Muscle layer of colon (tissue), 2 donors: Measurements from ENCODE around the gene VEZT.

Experiments used
- H3K27ac ChIP-seq: one replicate; pipeline ENCODE4 v1.7.0; 2013; ENCODE audit warnings: low read depth, mild to moderate bottlenecking, low read length, moderate library complexity
- H3K27me3 ChIP-seq, 2 donors: one replicate each; pipeline ENCODE4 v1.7.0; 2013; ENCODE audit warnings: low read length in 2 of 2, mild to moderate bottlenecking in 2 of 2; ENCODE audit not compliant: insufficient read depth in 2 of 2, control insufficient read depth in 1 of 2
- H3K36me3 ChIP-seq: one replicate; pipeline ENCODE4 v1.7.0; 2013; ENCODE audit warnings: mild to moderate bottlenecking, low read length; ENCODE audit not compliant: insufficient read depth
- H3K4me1 ChIP-seq: one replicate; pipeline ENCODE4 v1.7.0; 2013; ENCODE audit warnings: mild to moderate bottlenecking, low read length; ENCODE audit not compliant: insufficient read depth
- H3K4me3 ChIP-seq, 2 donors: one replicate each; pipeline ENCODE4 v1.7.0; 2013; ENCODE audit warnings: low read length in 2 of 2, low read depth in 1 of 2, mild to moderate bottlenecking in 1 of 2, moderate library complexity in 1 of 2
- H3K9ac ChIP-seq: one replicate; pipeline ENCODE4 v1.7.0; 2013; ENCODE audit warnings: low read length
- H3K9me3 ChIP-seq: one replicate; pipeline ENCODE4 v1.7.0; 2013; ENCODE audit warnings: mild to moderate bottlenecking, low read length
- donor health status: abdominal sarcoma.
- donor health status: Adenocarcinoma of cecum.

VEZT gene

DNA sequence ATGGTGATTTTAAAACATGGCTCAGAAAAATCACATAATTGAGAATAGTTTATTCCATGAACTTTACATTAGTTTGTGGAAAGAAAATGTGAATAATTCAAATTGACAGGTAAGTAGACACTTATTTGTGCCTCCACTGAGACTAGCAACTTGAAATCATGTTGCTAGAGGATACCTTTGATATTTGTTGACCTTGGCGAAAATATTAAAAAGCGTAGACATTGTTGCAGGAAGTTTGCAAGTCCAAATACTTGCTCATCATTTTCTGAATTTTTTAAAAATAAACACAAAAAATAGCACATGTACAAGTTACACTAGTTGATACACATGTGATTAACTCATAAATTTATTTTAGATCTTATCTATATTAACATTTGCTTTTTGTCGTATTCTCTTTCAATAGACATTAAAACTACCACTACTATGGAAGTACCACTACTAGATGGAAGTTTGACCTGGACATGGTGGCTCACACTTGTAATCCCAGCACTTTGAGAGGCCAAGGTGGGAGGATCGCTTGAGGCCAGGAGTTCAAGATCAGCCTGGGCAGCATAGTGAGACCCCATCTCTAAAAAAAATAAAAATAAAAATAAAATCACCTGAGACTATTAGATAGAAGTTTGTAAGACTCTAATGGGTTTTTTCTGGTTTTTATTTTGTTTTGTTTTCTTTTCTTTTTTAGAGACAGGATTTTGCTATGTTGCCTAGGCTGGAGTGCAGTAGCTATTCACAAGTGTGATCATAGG lies 24.3 kb downstream of the VEZT start:
- Histone ChIP-seq H3K27me3 (no peaks in the 10 kb centered on the region), H3K36me3 (no peaks in the 10 kb centered on the region), H3K27ac (no peak overlapping the region), H3K9ac (no peak overlapping the region), H3K4me3 (no peak overlapping the region), H3K9me3 (no peaks in the 10 kb centered on the region), H3K4me1 (peaks cover 17% of the 10 kb centered on the region)

DNA sequence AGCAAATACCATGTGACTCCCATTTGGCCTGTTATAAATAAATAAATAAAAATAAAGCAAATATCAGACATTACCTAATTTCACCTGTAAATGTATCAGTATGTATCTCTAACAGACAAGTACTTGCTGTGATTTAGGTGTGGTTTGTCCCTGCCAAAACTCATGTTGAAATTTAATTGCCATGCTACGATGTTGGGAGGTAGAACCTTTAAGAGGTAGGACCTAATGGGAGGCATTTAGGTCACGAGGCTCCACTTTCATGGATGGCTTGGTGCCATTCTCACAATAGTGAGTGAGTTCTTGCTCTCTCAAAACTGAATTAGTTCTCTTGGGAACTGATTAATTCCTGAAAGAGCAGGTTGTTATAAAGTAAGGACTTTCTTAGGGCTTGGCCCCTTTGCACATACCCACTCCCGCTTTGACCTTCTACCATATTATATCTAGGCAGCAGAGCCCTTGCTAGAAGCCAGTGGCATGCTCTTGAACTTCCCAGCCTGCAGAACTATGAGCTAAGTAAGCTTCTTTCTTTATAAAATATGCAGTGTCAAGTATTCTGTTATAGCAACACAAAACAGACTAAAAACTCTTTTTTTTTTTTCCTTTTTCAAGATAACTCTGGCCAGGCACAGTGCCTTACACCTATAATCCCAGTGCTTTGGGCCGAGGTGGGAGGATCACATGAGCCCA lies 26.0 kb downstream of the VEZT start:
- Histone ChIP-seq H3K36me3 (no peaks in the 10 kb centered on the region), H3K4me3 (no peak overlapping the region), H3K4me1 (peaks cover 24% of the 10 kb centered on the region), H3K27ac (no peak overlapping the region), H3K27me3 (no peaks in the 10 kb centered on the region), H3K9me3 (no peaks in the 10 kb centered on the region), H3K9ac (no peak overlapping the region)

DNA sequence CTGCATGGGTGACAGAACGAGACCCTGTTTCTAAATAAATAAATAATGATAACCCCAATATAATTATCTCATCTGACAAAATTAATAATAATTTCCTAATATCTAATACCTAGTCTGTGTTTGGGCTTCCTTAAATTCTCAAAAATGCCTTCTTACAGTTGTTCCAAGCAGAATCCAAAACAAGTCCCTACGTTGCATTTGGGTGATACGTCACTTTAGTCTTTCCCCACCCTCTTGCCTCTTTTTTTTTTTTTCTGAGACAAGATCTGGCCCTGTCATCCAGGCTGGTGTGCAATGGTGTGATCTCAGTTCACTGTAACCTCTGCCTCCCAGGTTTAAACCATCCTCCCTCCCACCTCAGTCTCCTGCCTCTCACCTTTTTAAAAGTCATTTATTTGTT lies 26.7 kb downstream of the VEZT start:
- peaks cover 30% of the 10 kb centered on the region for H3K4me1 ChIP-seq
- H3K4me3 ChIP-seq: no peak overlapping the region
- H3K36me3 ChIP-seq: no peaks in the 10 kb centered on the region
- H3K27me3 ChIP-seq: no peaks in the 10 kb centered on the region
- H3K27ac ChIP-seq: no peak overlapping the region
- H3K9me3 ChIP-seq: no peaks in the 10 kb centered on the region
- H3K9ac ChIP-seq: no peak overlapping the region

DNA sequence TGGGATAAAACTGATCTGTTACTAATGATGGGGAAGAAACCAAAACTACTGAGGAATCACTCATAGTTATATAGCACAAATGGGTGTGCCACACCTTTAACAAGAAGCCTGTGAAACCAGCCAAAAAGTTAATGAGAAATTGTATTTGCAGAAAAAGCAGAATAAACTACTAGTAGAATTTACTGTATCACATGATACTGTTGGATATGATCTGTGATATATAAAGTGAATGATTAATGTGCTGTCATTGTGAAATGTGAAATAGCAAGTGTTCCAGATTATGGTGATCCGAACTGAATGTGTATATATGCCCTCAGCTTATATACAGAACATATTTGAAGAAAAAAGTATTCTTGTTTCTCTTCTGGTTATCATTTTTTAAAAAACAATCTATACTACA lies 30.5 kb downstream of the VEZT start:
- H3K4me1 ChIP-seq: peaks cover 47% of the 10 kb centered on the region
- no peak overlapping the region for H3K4me3 ChIP-seq
- no peaks in the 10 kb centered on the region for H3K9me3 ChIP-seq
- no peak overlapping the region for H3K27ac ChIP-seq
- no peaks in the 10 kb centered on the region for H3K36me3 ChIP-seq
- H3K27me3 ChIP-seq: no peaks in the 10 kb centered on the region
- H3K9ac ChIP-seq: no peak overlapping the region

DNA sequence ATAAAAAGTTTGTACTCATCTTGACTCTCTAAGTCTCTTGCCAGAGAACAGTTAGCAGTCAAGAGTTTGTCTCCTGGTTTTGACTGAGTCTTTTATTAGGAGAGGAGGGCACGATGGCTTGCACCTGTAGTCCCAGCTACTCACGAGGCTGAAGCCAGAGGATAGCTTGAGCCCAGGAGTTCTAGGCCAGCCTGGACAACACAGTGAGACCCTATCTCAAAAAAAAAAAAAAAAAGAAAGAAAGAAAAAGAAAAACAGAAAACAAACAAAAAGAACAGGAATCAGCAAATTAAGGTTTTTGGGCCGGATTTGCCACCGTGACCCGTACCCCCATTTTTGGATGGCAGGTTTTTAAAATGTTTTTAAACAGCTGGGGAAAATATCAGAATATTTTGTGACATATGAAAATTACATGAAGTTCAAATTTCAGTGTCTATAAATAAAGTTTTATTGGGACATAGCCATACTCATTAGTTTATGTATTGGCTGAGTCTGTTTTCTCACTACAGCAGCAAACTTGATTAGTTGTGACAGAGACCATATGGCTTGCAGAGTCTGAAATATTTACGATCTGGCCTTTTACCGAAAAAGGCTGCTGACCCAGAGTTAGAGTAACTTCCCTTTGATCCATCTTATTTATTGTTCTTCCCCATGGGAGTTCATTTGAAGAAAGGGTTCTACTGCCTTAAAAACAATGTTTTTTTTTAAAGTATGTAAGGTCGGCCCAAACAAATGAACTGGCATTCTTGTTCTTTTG lies 31.2 kb downstream of the VEZT start:
- Histone ChIP-seq H3K9ac (no peak overlapping the region), H3K36me3 (no peaks in the 10 kb centered on the region), H3K27me3 (no peaks in the 10 kb centered on the region), H3K9me3 (no peaks in the 10 kb centered on the region), H3K27ac (no peak overlapping the region), H3K4me3 (no peak overlapping the region), H3K4me1 (peaks cover 52% of the 10 kb centered on the region)

DNA sequence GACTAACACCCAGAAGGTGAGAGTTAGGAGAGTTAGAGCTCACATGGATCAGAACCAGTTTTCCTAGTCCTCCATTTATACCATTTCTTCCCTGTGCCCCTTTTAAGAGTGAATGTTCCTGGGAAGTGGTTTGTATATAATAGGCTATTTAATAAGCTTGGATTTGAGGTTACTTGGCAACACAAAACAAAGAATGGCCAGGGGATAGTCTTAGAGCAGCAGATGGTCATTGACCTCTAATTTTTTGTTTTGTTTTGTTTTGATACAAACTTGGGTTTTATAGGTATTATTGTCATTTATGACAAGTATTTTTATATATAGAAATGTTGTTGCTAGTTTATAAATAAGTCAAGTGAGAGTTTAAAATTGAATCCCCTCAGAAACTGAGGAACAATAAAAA lies 35.8 kb downstream of the VEZT start:
- no peaks in the 10 kb centered on the region for H3K9me3 ChIP-seq
- peaks cover 28% of the 10 kb centered on the region for H3K36me3 ChIP-seq
- no peaks in the 10 kb centered on the region for H3K27me3 ChIP-seq
- H3K27ac ChIP-seq: no peak overlapping the region
- H3K4me3 ChIP-seq: no peak overlapping the region
- no peak overlapping the region for H3K9ac ChIP-seq
- peaks cover 33% of the 10 kb centered on the region for H3K4me1 ChIP-seq

DNA sequence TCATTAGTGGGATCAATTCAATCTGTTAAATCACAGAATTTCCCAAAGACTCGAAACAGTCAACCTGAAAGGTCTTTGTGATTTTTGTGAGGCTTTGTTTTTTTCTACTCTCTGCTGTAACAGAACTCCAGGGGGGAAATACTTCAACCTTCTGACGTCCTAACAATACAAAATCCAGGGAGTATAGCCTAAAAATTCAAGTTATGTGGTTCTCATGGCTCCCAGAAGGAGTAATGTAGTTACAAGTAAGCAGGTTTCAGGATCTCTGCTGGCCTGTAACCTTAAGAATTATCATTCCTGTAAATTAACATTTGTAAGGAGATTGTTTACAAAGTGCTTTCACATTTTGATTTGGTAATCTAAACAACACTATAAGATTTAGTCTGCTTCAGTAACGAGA lies 39.9 kb downstream of the VEZT start:
- Histone ChIP-seq H3K9ac (no peak overlapping the region), H3K36me3 (peaks cover 28% of the 10 kb centered on the region), H3K27me3 (no peaks in the 10 kb centered on the region), H3K4me1 (peaks cover 9% of the 10 kb centered on the region), H3K4me3 (no peak overlapping the region), H3K9me3 (no peaks in the 10 kb centered on the region), H3K27ac (no peak overlapping the region)

DNA sequence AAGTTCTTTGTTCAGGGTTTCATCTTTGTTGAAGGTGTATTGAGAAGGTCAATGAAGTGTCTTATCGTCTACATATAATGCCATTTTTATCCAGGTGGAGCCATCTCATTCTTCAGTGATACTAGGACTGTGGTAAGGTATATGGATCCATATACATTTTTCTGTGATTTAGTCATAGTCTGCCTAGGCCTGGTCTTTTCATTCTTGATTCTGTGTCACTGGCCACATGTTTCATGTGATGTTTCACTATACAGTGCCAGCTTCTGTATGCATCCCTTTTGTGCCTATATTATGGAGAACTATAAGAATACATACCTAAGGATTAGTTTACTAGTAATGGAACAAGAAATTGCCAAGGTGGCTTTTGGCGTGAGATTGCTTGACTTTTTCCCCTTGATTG lies 40.5 kb downstream of the VEZT start:
- Histone ChIP-seq H3K4me3 (no peak overlapping the region), H3K27ac (no peak overlapping the region), H3K9me3 (no peaks in the 10 kb centered on the region), H3K9ac (no peak overlapping the region), H3K36me3 (peaks cover 32% of the 10 kb centered on the region), H3K4me1 (peaks cover 5% of the 10 kb centered on the region), H3K27me3 (no peaks in the 10 kb centered on the region)

DNA sequence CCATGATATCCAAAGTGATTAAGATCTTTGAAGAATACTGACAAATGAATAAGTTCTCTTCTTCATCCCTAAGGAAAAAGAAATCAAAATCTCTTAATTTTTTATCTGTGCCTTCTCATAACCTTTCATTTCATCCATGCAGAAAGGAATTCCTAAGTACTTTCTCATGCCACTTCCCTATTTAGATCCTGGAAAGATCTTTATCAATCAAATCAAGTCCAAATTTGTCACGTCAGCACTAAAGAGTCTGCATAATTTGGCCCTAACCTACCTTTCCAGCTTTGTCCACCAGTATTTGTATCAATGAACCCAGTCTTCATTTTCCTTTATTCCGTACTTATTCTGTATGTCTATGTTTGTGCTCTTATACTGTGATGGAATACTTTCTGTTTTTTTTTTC lies 41.2 kb downstream of the VEZT start:
- H3K27me3 ChIP-seq: no peaks in the 10 kb centered on the region
- no peak overlapping the region for H3K27ac ChIP-seq
- peaks cover 35% of the 10 kb centered on the region for H3K36me3 ChIP-seq
- H3K4me1 ChIP-seq: no peaks in the 10 kb centered on the region
- H3K4me3 ChIP-seq: no peak overlapping the region
- no peak overlapping the region for H3K9ac ChIP-seq
- no peaks in the 10 kb centered on the region for H3K9me3 ChIP-seq

DNA sequence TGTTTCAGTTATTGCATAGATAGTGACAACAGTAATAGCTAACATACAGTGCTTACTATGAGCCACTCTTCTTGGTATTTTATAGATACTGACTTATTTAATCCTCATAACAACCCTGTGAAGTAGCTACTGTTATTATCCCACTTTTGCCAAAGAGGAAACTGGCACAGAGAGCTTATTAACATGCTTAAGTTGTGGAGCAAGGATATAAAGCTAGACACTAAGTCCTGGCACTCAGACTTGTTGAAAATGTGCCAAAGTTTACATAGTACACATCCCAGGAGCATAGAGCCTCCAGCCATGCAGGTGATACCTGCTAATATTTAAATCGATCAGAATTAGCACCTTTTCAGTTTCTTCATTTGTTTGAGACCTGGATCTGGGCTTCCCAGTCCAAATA lies 41.8 kb downstream of the VEZT start:
- Histone ChIP-seq H3K27ac (no peak overlapping the region), H3K4me1 (no peaks in the 10 kb centered on the region), H3K27me3 (no peaks in the 10 kb centered on the region), H3K9me3 (no peaks in the 10 kb centered on the region), H3K9ac (no peak overlapping the region), H3K4me3 (no peak overlapping the region), H3K36me3 (peaks cover 35% of the 10 kb centered on the region)

DNA sequence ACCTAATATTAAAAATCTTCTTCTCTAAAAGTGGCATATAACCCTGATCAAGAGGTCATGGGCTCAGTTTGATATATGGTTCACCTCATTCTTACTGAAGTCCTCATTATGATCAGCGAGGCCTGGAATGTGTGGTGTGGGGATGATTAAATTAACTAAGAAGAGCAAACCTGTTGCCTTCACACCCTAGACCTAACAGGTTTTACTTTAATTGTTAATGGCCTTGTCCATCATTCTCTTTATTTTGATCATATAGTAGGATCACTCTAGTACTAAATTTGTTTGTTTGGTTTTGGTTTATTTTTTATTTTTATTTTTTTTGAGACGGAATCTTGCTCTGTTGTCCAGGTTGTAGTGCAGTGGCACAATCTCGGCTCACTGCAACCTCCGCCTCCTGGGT lies 43.5 kb downstream of the VEZT start:
- H3K4me1 ChIP-seq: no peaks in the 10 kb centered on the region
- H3K36me3 ChIP-seq: peaks cover 28% of the 10 kb centered on the region
- no peaks in the 10 kb centered on the region for H3K27me3 ChIP-seq

More for the DNA sequence above, 43.5 kb downstream of the VEZT start:
- Histone ChIP-seq H3K4me3 (no peak overlapping the region), H3K9me3 (no peaks in the 10 kb centered on the region), H3K9ac (no peak overlapping the region), H3K27ac (no peak overlapping the region)
